SW 1271 (cell line): ENCODE measurements around the gene TMEM59.
"Not testable (repeated sequence)": the region's sequence is repeated elsewhere in the genome, so short reads cannot be mapped to it uniquely, and the experiment has no call there.

Source experiments
- DNase-seq, 2 experiments: peaks; one replicate each; lab custom pipeline; 2025; lab: John Stamatoyannopoulos, UW

Gene TMEM59

GRCh38 chr1:54012008-54012325 lies 41.0 kb downstream of the TMEM59 start:
- no peak for DNase-seq

- DNase-seq = no peak
Measured at GRCh38 chr1:54011316-54012007, 41.5 kb downstream of the TMEM59 start.

GRCh38 chr1:54010415-54011117 lies 42.4 kb downstream of the TMEM59 start:
- no peak for DNase-seq

- DNase-seq = no peak
Measured at GRCh38 chr1:54009406-54009805, 43.6 kb downstream of the TMEM59 start.

GRCh38 chr1:54008876-54009275 lies 44.1 kb downstream of the TMEM59 start:
- no peak for DNase-seq

- no peak for DNase-seq
Measured at GRCh38 chr1:54007613-54008012, 45.4 kb downstream of the TMEM59 start.

GRCh38 chr1:54006508-54006907 lies 46.5 kb downstream of the TMEM59 start:
- DNase-seq = no peak

- DNase-seq = no peak
Measured at GRCh38 chr1:54004481-54005049, 48.4 kb downstream of the TMEM59 start.

GRCh38 chr1:54003750-54004480 lies 49.1 kb downstream of the TMEM59 start:
- DNase-seq = not testable (repeated sequence)

GRCh38 chr1:54003249-54003646 lies 49.8 kb downstream of the TMEM59 start:
- DNase-seq = no peak

- DNase-seq = no peak
Measured at GRCh38 chr1:54002544-54003248, 50.3 kb downstream of the TMEM59 start.

GRCh38 chr1:54001591-54001990 lies 51.4 kb downstream of the TMEM59 start:
- DNase-seq = no peak

- DNase-seq = no peak
Measured at GRCh38 chr1:53999920-54000319, 53.1 kb downstream of the TMEM59 start.

- DNase-seq = no peak
Measured at GRCh38 chr1:53998223-53998622, 54.8 kb downstream of the TMEM59 start.

GRCh38 chr1:53995683-53996082 lies 57.3 kb downstream of the TMEM59 start:
- DNase-seq = no peak

- not testable (repeated sequence) for DNase-seq
Measured at GRCh38 chr1:53994516-53994915, 58.5 kb downstream of the TMEM59 start.

GRCh38 chr1:53992085-53992874 lies 60.7 kb downstream of the TMEM59 start:
- DNase-seq = no peak

GRCh38 chr1:53987880-53988279 lies 65.1 kb downstream of the TMEM59 start:
- no peak for DNase-seq

- no peak for DNase-seq
Measured at GRCh38 chr1:53986458-53986857, 66.5 kb downstream of the TMEM59 start.

- DNase-seq = no peak
Measured at GRCh38 chr1:53984726-53985125, 68.3 kb downstream of the TMEM59 start.

GRCh38 chr1:53982763-53983104 lies 70.3 kb downstream of the TMEM59 start:
- no peak for DNase-seq
